Rectal smooth muscle tissue (tissue), 1 donor: ENCODE data around the gene TRIM23.
"Not testable (repeated sequence)": the region's sequence is repeated elsewhere in the genome, so short reads cannot be mapped to it uniquely, and the experiment has no call there.

Source experiments
- H3K27ac ChIP-seq: one replicate; pipeline ENCODE4 v1.7.0; 2013; ENCODE audit warnings: low read depth, low read length, inconsistent platforms
- H3K27me3 ChIP-seq: one replicate; pipeline ENCODE4 v1.7.0; 2013; ENCODE audit warnings: low read length; ENCODE audit not compliant: control insufficient read depth, insufficient read depth
- H3K36me3 ChIP-seq: one replicate; pipeline ENCODE4 v1.7.0; 2013; ENCODE audit warnings: low read length; ENCODE audit not compliant: control insufficient read depth, insufficient read depth
- H3K4me1 ChIP-seq: one replicate; pipeline ENCODE4 v1.7.0; 2013; ENCODE audit warnings: low read length; ENCODE audit not compliant: control insufficient read depth, insufficient read depth
- H3K4me3 ChIP-seq: one replicate; pipeline ENCODE4 v1.7.0; 2013; ENCODE audit warnings: low read length
- H3K9ac ChIP-seq: one replicate; pipeline ENCODE4 v1.7.0; 2013; ENCODE audit warnings: low read length

TRIM23 gene

GRCh38 chr5:65623482-65623881, 651 bp downstream of the TRIM23 start:
- Histone ChIP-seq H3K27me3 (no peaks in the 10 kb centered on the region), H3K4me3 (peak overlapping the region; percentile 95), H3K9ac (peak overlapping the region; percentile 88), H3K4me1 (peaks cover 14% of the 10 kb centered on the region), H3K36me3 (no peaks in the 10 kb centered on the region), H3K27ac (peak overlapping the region; percentile 81)

GRCh38 chr5:65621961-65622360, 2.2 kb downstream of the TRIM23 start:
- not testable (repeated sequence) for H3K27ac ChIP-seq, H3K4me3 ChIP-seq, H3K9ac ChIP-seq, H3K27me3 ChIP-seq, H3K36me3 ChIP-seq
- peaks cover 14% of the 10 kb centered on the region for H3K4me1 ChIP-seq

DNA sequence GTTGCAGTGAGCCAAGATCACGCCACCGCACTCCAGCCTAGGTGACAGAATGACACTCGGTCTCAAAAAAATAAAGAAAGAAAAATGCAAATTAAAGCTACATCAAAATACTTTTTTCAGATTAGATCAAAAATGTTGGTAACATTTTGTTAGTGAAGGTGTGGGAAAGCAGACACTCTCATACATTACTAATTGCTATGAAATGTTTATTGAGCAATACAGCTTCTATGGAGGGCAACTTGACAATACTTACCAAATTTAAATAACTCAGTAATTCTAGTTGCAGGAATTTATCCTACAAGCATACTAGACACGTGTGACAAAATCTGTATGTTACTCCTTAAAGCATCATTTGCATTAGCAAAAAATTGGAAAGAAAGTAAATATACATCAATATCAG, 4.1 kb downstream of the TRIM23 start:
- Histone ChIP-seq H3K27ac (no peak overlapping the region), H3K4me3 (no peak overlapping the region), H3K27me3 (no peaks in the 10 kb centered on the region), H3K4me1 (peaks cover 10% of the 10 kb centered on the region), H3K36me3 (no peaks in the 10 kb centered on the region), H3K9ac (no peak overlapping the region)

- Histone ChIP-seq H3K4me3 (no peak overlapping the region), H3K36me3 (peaks cover 20% of the 10 kb centered on the region), H3K27me3 (no peaks in the 10 kb centered on the region), H3K4me1 (no peaks in the 10 kb centered on the region), H3K9ac (no peak overlapping the region), H3K27ac (no peak overlapping the region)
Measured at GRCh38 chr5:65612298-65612907, 11.7 kb downstream of the TRIM23 start.

DNA sequence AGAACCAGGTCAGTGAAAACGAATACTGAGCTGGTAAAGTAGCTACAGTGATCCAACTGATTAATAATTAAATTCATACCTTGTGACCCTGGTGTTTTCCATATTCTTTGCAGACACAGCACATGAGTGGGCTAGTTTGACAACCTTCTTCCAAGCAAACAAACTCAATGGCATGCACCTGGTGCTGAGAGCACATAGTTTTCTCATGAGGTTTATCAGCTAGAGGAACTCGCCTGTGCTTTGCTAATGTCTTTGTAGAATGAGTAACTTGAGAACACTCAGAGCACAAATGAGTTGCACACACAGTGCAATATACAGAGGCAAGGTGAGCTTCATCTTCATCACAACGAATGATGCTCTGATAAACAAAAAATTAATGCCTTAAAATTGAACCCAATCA, 12.6 kb downstream of the TRIM23 start:
- Histone ChIP-seq H3K4me3 (no peak overlapping the region), H3K36me3 (peaks cover 23% of the 10 kb centered on the region), H3K4me1 (no peaks in the 10 kb centered on the region), H3K27me3 (no peaks in the 10 kb centered on the region), H3K9ac (no peak overlapping the region), H3K27ac (no peak overlapping the region)

DNA sequence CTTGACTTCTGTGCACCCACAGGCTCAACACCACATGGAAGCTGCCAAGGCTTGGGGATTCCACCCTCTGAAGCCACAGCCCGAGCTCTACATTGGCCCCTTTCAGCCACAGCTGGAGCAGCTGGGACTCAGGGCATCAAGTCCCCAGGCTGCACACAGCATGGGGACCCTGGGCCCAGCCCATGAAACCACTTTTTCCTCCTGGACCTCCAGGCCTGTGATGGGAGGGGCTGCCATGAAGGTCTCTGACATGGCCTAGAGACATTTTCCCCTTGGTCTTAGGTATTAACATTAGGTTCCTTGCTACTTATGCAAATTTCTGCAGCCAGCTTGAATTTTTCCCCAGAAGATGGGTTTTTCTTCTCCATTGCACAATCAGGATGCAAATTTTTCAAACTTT, 22.4 kb downstream of the TRIM23 start:
- H3K4me3 ChIP-seq, H3K4me1 ChIP-seq, H3K9ac ChIP-seq, H3K27ac ChIP-seq, H3K27me3 ChIP-seq, H3K36me3 ChIP-seq: not testable (repeated sequence)

- Histone ChIP-seq H3K27ac (no peak overlapping the region), H3K4me3 (no peak overlapping the region), H3K27me3 (no peaks in the 10 kb centered on the region), H3K9ac (no peak overlapping the region), H3K36me3 (peaks cover 18% of the 10 kb centered on the region), H3K4me1 (no peaks in the 10 kb centered on the region)
Measured at GRCh38 chr5:65588694-65589093, 35.4 kb downstream of the TRIM23 start.

DNA sequence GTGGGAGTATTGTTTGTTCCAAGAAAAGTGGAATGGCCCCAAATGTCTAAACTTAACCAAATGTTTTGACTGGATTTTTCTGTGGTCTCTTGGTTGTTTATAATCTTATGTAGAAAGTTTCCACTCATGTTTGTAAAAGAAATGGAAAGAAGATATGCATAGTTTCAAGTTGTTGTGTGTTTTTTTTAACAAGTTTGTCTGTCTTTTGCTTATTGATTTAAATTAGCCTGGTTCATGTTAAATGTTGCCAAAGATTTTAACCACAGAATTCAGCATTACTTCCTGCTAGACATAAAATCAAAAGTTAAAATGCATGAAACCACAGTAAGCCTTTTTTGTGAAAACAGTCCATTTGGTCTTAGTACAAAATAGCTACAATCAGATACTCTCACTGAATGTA, 47.0 kb downstream of the TRIM23 start:
- Histone ChIP-seq H3K4me3 (no peak overlapping the region), H3K4me1 (no peaks in the 10 kb centered on the region), H3K27me3 (no peaks in the 10 kb centered on the region), H3K36me3 (peaks cover 12% of the 10 kb centered on the region), H3K27ac (no peak overlapping the region), H3K9ac (no peak overlapping the region)

DNA sequence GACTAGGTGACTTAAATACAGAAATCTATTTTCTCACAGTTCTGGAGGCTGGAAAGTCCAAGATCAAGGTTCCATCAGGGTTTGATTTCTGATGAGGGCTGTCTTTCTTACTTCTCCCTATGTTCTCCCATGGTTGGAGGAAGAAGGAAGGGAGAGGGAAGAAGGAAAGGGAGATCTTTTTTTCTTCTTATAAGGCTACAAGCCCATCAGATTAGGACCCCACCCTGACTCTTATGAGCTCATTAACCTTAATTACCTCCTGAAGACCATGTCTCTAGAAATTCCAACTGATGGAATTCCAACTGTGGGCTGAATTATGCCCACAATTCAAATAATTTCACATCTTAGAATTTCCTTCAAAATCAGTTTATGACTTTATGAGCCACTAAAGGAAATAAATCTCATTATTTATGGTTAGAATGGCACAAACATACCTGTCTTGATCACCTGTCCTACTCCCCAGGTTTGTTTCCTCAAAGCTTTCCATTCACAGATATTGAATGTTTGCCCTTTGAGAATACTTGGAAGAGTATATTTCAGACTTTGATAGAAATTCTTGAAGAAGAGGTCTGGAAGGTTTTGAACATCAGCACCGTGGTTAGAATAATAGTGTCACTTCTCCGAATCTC, 53.4 kb downstream of the TRIM23 start:
- Histone ChIP-seq H3K4me3 (no peak overlapping the region), H3K36me3 (peaks cover 6% of the 10 kb centered on the region), H3K27me3 (no peaks in the 10 kb centered on the region), H3K4me1 (no peaks in the 10 kb centered on the region), H3K9ac (no peak overlapping the region), H3K27ac (no peak overlapping the region)

GRCh38 chr5:65566505-65566904, 57.6 kb downstream of the TRIM23 start:
- H3K4me1 ChIP-seq = peaks cover 2% of the 10 kb centered on the region
- H3K27ac ChIP-seq = no peak overlapping the region
- peaks cover 4% of the 10 kb centered on the region for H3K36me3 ChIP-seq
- no peaks in the 10 kb centered on the region for H3K27me3 ChIP-seq
- no peak overlapping the region for H3K4me3 ChIP-seq
- no peak overlapping the region for H3K9ac ChIP-seq

DNA sequence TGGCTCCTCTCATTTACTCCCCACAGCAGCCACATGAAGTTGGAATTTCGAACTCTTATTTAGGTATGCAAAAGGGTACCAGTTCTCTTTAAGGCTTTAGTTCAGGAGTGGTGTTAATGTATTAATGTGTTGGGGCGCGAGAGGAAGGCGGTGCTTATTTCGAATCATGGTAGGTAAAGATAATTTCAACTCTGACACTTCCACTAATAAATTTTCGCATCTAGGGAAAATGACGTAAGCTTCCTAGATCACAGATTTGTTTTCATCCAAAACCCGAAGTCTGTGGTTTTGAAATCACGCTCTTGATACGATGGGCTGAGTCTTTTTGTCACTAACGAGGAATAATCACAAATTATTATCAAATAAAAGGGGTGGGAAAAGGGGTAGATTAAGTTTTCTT, 60.4 kb downstream of the TRIM23 start:
- Histone ChIP-seq H3K36me3 (peaks cover 3% of the 10 kb centered on the region), H3K9ac (no peak overlapping the region), H3K27ac (no peak overlapping the region), H3K4me3 (peak overlapping the region; percentile 100), H3K27me3 (no peaks in the 10 kb centered on the region), H3K4me1 (peaks cover 2% of the 10 kb centered on the region)

- Histone ChIP-seq H3K27me3 (no peaks in the 10 kb centered on the region), H3K27ac (peak within 1 kb of the TSS; percentile 89), H3K4me1 (peaks cover 2% of the 10 kb centered on the region), H3K9ac (peak within 1 kb of the TSS; percentile 91), H3K36me3 (peaks cover 3% of the 10 kb centered on the region), H3K4me3 (peak within 1 kb of the TSS; percentile 100)
Measured at GRCh38 chr5:65562731-65563701, 61.1 kb downstream of the TRIM23 start, which contains the start of the genes CENPK and PPWD1. Gene CENPK, minus strand, starts transcription at chr5:65563168. Its CDS starts 8,261 bp downstream, at chr5:65554907. Gene PPWD1, plus strand, starts transcription at chr5:65563296. Its CDS starts 15 bp downstream, at chr5:65563311.
